WTC11 (cell line): Measurements from ENCODE around the gene TUBB2B.

ENCODE experiments used
- ATF3 ChIP-seq: sonication (generic); formaldehyde crosslinking; conservative IDR thresholded peaks from 2 replicates; pipeline ENCODE4 v1.8.1; 2022; ENCODE audit warnings: mild to moderate bottlenecking, missing genetic modification reagents
- CTCF ChIP-seq: fragments of 200-600 bp; IDR thresholded peaks from 2 replicates; pipeline ENCODE4 v1.8.0; 2022; ENCODE audit warnings: antibody characterized with exemption
- ELF4 ChIP-seq: sonication (generic); formaldehyde crosslinking; IDR thresholded peaks from 2 replicates; pipeline ENCODE4 v1.8.1; 2022; ENCODE audit warnings: low read depth, mild to moderate bottlenecking, moderate library complexity, missing genetic modification reagents
- FOXP1 ChIP-seq: sonication (generic); formaldehyde crosslinking; IDR thresholded peaks from 2 replicates; pipeline ENCODE4 v1.8.0; 2022; ENCODE audit warnings: missing genetic modification reagents, mild to moderate bottlenecking, moderate library complexity, borderline replicate concordance
- ZBTB21 ChIP-seq: sonication (generic); formaldehyde crosslinking; IDR thresholded peaks from 2 replicates; pipeline ENCODE4 v1.8.1; 2023; ENCODE audit warnings: mild to moderate bottlenecking, missing genetic modification reagents, borderline replicate concordance
- ZNF263 ChIP-seq: sonication (generic); formaldehyde crosslinking; IDR thresholded peaks from 2 replicates; pipeline ENCODE4 v1.8.1; 2022; ENCODE audit warnings: low read depth, mild to moderate bottlenecking, moderate library complexity, missing genetic modification reagents
- TF ChIP-seq, protein P1 (sequence below): fragments of 250-450 bp; sonication (Bioruptor Pico); IDR thresholded peaks from 2 replicates; pipeline ENCODE4 v2.1.2; 2022; ENCODE audit warnings: mild to moderate bottlenecking, moderate library complexity
- TF ChIP-seq, protein P2 (sequence below): sonication (generic); formaldehyde crosslinking; IDR thresholded peaks from 2 replicates; pipeline ENCODE4 v1.8.1; 2022; ENCODE audit warnings: mild to moderate bottlenecking, moderate library complexity, missing genetic modification reagents
- TF ChIP-seq, protein P3 (sequence below): sonication (generic); formaldehyde crosslinking; IDR thresholded peaks from 2 replicates; pipeline ENCODE4 v1.8.0; 2022; ENCODE audit warnings: mild to moderate bottlenecking, missing genetic modification reagents

DNA sequence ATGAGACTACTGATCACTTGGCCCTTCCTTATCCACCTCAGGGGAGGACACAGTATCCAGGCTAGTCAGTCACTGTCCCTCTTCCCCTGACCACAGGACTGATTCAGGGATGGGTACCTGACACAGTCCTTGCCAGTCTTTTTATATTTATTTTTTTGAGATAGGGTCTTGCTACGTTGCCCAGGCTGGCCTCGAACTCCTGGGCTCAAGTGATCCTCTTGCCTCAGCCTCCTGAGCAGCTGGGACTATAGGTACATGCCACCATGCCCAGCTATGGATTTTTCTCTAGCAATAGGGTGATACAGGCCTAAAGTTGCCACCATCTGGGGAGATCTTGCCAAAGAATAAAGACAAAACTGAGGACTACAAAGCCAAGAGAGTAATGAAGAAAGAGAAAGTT, 10.2 kb downstream of the TUBB2B start:
- TF ChIP-seq ELF4 (CRISPR knock-in tag) (no peak), CTCF (no peak), ZBTB21 (no peak), ATF3 (CRISPR knock-in tag) (no peak), FOXP1 (CRISPR knock-in tag) (no peak), ZNF263 (no peak)
- TF ChIP-seq, protein P1, sequence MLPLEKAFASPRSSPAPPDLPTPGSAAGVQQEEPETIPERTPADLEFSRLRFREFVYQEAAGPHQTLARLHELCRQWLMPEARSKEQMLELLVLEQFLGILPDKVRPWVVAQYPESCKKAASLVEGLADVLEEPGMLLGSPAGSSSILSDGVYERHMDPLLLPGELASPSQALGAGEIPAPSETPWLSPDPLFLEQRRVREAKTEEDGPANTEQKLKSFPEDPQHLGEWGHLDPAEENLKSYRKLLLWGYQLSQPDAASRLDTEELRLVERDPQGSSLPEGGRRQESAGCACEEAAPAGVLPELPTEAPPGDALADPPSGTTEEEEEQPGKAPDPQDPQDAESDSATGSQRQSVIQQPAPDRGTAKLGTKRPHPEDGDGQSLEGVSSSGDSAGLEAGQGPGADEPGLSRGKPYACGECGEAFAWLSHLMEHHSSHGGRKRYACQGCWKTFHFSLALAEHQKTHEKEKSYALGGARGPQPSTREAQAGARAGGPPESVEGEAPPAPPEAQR (CRISPR knock-in tag): no peak
- TF ChIP-seq, protein P2, sequence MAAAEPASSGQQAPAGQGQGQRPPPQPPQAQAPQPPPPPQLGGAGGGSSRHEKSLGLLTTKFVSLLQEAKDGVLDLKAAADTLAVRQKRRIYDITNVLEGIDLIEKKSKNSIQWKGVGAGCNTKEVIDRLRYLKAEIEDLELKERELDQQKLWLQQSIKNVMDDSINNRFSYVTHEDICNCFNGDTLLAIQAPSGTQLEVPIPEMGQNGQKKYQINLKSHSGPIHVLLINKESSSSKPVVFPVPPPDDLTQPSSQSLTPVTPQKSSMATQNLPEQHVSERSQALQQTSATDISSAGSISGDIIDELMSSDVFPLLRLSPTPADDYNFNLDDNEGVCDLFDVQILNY: no peak
- TF ChIP-seq, protein P3, sequence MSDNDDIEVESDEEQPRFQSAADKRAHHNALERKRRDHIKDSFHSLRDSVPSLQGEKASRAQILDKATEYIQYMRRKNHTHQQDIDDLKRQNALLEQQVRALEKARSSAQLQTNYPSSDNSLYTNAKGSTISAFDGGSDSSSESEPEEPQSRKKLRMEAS (CRISPR knock-in tag): no peak
